ENCODE measurements around the gene OGDH. TPM values are rescaled to one million over a fixed set of nuclear protein-coding genes. Genes with fewer than 3 reads are reported as not detected.

Gene OGDH
- total and polyA plus RNA-seq, 4 donors, result 10.8 to 71.2 (median 41.2) TPM

- TF ChIP-seq CTCF (IDR thresholded peaks at IDR 0.05; ENCODE audit: low read depth, low read length, missing input control), result no peak
These were observed 36.5 kb upstream of the OGDH start (continued) for GRCh38 chr7:44569959-44570358.

GRCh38 chr7:44572771-44573170, 33.7 kb upstream of the OGDH start:
- WGBS, result 75% methylated on average over 5 of the region's 5 CpGs
- Histone ChIP-seq H3K9ac (ENCODE audit: low read depth in 1 of 2, low read length in 2 of 2) (peak overlapping the region; percentile 91 to 93), H3K36me3 (ENCODE audit: control insufficient read depth in 4 of 4, insufficient read depth in 3 of 4, low read depth in 1 of 4, low read length in 3 of 4) (peaks cover 23 to 46% (median 41%) of the 10 kb centered on the region in 4 donors), H3K27ac (ENCODE audit: low read depth in 1 of 2, low read length in 2 of 2) (peak overlapping the region in 1 of 2 donors; percentile 92), H3K4me1 (ENCODE audit: control insufficient read depth in 4 of 4, insufficient read depth in 4 of 4, low read length in 3 of 4) (peaks cover 3 to 28% (median 22%) of the 10 kb centered on the region in 4 donors), H3K9me3 (ENCODE audit: control insufficient read depth in 4 of 4, low read length in 3 of 4) (no peaks in the 10 kb centered on the region), H3K27me3 (ENCODE audit: control insufficient read depth in 4 of 4, insufficient read depth in 4 of 4, low read length in 3 of 4) (no peaks in the 10 kb centered on the region), H3K4me3 (ENCODE audit: low read depth in 1 of 3, low read length in 3 of 3) (peak overlapping the region; percentile 65 to 100 (median 96))
- TF ChIP-seq RAD21 (IDR thresholded peaks at IDR 0.05), result no peak
- no peak for DNase-seq (ENCODE audit: low spot score)

- peak; percentile 97 for TF ChIP-seq ZBTB33 (IDR thresholded peaks at IDR 0.05)
- peak; percentile 87 to 98 for TF ChIP-seq GABPA (IDR thresholded peaks at IDR 0.05 in 1 of 2, conservative IDR thresholded peaks at IDR 0.05 in 1 of 2)
- TF ChIP-seq EGR1 (IDR thresholded peaks at IDR 0.05; ENCODE audit: low read depth in 2 of 2), result peak; percentile 43 to 88
- TF ChIP-seq RAD21 (IDR thresholded peaks at IDR 0.05), result peak in 1 of 2 donors; percentile 39
- no peak for TF ChIP-seq ATF3 (IDR thresholded peaks at IDR 0.05)
- peak; percentile 25 to 64 for TF ChIP-seq HNF4A (conservative IDR thresholded peaks at IDR 0.05)
- no peak for TF ChIP-seq JUND (IDR thresholded peaks at IDR 0.05)
- peak; percentile 99 for TF ChIP-seq MAX (IDR thresholded peaks at IDR 0.05)
- peak; percentile 66 for TF ChIP-seq SP1 (IDR thresholded peaks at IDR 0.05)
- no peak for TF ChIP-seq CTCF (IDR thresholded peaks at IDR 0.05; ENCODE audit: low read depth, low read length, missing input control)
- TF ChIP-seq REST (IDR thresholded peaks at IDR 0.05), result peak; percentile 78
- TF ChIP-seq NR2F2 (IDR thresholded peaks at IDR 0.05), result no peak
- no peak for TF ChIP-seq FOXA2 (IDR thresholded peaks at IDR 0.05)
- no peak for TF ChIP-seq FOXA1 (IDR thresholded peaks at IDR 0.05)
- TF ChIP-seq RXRA (IDR thresholded peaks at IDR 0.05), result peak; percentile 65 to 77
- no peak for TF ChIP-seq TAF1 (conservative IDR thresholded peaks at IDR 0.05)
- no peak for TF ChIP-seq HNF4G (IDR thresholded peaks at IDR 0.05)
- TF ChIP-seq YY1 (IDR thresholded peaks at IDR 0.05), result peak; percentile 96
- DNase-seq (ENCODE audit: low spot score), result peak; percentile 91
- Histone ChIP-seq H3K36me3 (ENCODE audit: control insufficient read depth in 4 of 4, insufficient read depth in 3 of 4, low read depth in 1 of 4, low read length in 3 of 4) (peaks cover 20 to 43% (median 39%) of the 10 kb centered on the region in 4 donors), H3K27ac (ENCODE audit: low read depth in 1 of 2, low read length in 2 of 2) (peak within 1 kb of the TSS; percentile 87 to 92), H3K27me3 (ENCODE audit: control insufficient read depth in 4 of 4, insufficient read depth in 4 of 4, low read length in 3 of 4) (no peaks in the 10 kb centered on the region), H3K9ac (ENCODE audit: low read depth in 1 of 2, low read length in 2 of 2) (peak within 1 kb of the TSS; percentile 91 to 93), H3K4me1 (ENCODE audit: control insufficient read depth in 4 of 4, insufficient read depth in 4 of 4, low read length in 3 of 4) (peaks cover 3 to 28% (median 22%) of the 10 kb centered on the region in 4 donors), H3K4me3 (ENCODE audit: low read depth in 1 of 3, low read length in 3 of 3) (peak within 1 kb of the TSS; percentile 65 to 100 (median 96)), H3K9me3 (ENCODE audit: control insufficient read depth in 4 of 4, low read length in 3 of 4) (no peaks in the 10 kb centered on the region)
- under 1% methylated on average over 74 of the region's 74 CpGs for WGBS
These were observed 32.8 kb upstream of the OGDH start, which contains the start of gene DDX56 for GRCh38 chr7:44573464-44574286. TSS of gene DDX56 (minus strand) at chr7:44573908. CDS start at chr7:44573895, 13 bp downstream.
